Activated T-cell treated with anti-CD3 and anti-CD28 coated beads for 48 hours (primary cell): Measurements from ENCODE around the gene CLN5.

Source experiments
- DNase-seq: peaks from one replicate; pipeline ENCODE4 v3.0.0-alpha.2; 2020; ENCODE audit warnings: low read depth

Gene CLN5

GRCh38 chr13:77019756-77020155, 27.9 kb downstream of the CLN5 start:
- DNase-seq: no peak

- no peak for DNase-seq
These were observed 30.5 kb downstream of the CLN5 start for GRCh38 chr13:77022341-77022740.

GRCh38 chr13:77026255-77026860, 34.5 kb downstream of the CLN5 start:
- peak; percentile 66 for DNase-seq

- peak; percentile 82 for DNase-seq
These were observed 35.2 kb downstream of the CLN5 start, which contains the start of gene FBXL3 for GRCh38 chr13:77026861-77027621. Gene FBXL3, minus strand, starts transcription at chr13:77027159. Its CDS starts 5,299 bp downstream, at chr13:77021860.

GRCh38 chr13:77028202-77028601, 36.3 kb downstream of the CLN5 start:
- DNase-seq: no peak

- no peak for DNase-seq
These were observed 37.6 kb downstream of the CLN5 start for GRCh38 chr13:77029436-77029835.

- no peak for DNase-seq
These were observed 39.9 kb downstream of the CLN5 start for GRCh38 chr13:77031656-77032243.

- no peak for DNase-seq
These were observed 41.9 kb downstream of the CLN5 start for GRCh38 chr13:77033717-77034302.

- DNase-seq: no peak
These were observed 43.0 kb downstream of the CLN5 start for GRCh38 chr13:77034881-77035280.

GRCh38 chr13:77036279-77036678, 44.4 kb downstream of the CLN5 start:
- no peak for DNase-seq

GRCh38 chr13:77038907-77039480, 47.1 kb downstream of the CLN5 start:
- no peak for DNase-seq

GRCh38 chr13:77040076-77040475, 48.2 kb downstream of the CLN5 start:
- DNase-seq: no peak

- no peak for DNase-seq
These were observed 49.0 kb downstream of the CLN5 start for GRCh38 chr13:77040835-77041234.

GRCh38 chr13:77042566-77043177, 50.8 kb downstream of the CLN5 start:
- DNase-seq: no peak

GRCh38 chr13:77047649-77048343, 55.9 kb downstream of the CLN5 start:
- no peak for DNase-seq

- no peak for DNase-seq
These were observed 56.8 kb downstream of the CLN5 start for GRCh38 chr13:77048681-77049080.

GRCh38 chr13:77053192-77053591, 61.3 kb downstream of the CLN5 start:
- DNase-seq: no peak
